ENCODE measurements around the gene RBL1.

The RBL1 gene

DNA sequence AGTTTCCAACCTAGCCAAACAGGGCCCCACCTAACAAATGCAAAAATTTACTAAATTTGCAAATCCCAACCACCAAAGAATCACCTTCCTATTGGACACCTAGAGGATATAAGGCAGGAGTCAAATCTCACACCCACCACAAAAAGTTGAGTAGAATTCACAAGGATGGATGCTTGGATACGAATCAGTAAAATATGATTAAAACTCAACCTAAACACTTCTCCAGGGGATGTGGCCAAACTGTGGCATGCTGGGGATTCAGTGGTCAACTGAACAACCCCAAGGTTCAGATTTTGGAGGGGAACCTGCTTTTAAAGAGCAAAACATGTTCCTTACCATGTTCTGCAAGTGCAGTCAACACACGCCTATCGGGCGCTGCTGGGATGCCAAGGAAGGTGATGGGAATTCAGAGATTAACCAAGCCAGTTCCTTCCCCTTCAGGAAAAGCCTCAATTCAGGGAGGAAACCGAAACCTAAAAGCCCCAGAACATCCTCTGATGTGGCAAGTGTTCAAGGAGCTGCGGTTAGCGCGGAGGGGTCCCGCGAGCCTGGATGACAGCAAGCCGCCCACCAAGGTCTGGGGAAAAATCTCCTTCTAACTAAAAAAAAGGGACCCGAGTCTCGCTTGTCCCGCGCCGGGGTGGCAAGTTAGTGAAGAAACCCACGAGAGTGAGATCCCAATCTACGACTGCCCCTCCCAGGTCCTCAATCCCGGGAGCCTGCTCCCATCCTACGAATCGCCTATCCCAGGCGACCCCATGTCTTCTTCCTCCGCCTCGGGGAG is 145.2 kb downstream of the RBL1 start:
- DNase-seq, result peak; percentile 44
